ENCODE measurements around the gene CPAMD8. TPM values are rescaled to one million over a fixed set of nuclear protein-coding genes. Genes with fewer than 3 reads are reported as not detected.

CPAMD8 gene
- total and polyA plus RNA-seq, 10 of the 15 experiments (the other 5 are each of a cell fraction or from before 2014, with no cell fraction given): 0.12 to 0.97 (median 0.25) TPM; not detected in 3

GRCh38 chr19:17075035-17075863 is 48.6 kb upstream of the CPAMD8 start, which contains the start of the genes HAUS8 and MYO9B (continued):
- TF ChIP-seq HDAC2 (IDR thresholded peaks at IDR 0.05): no peak
- peak; percentile 99 for TF ChIP-seq BHLHE40 (IDR thresholded peaks at IDR 0.05; ENCODE audit: borderline replicate concordance in 1 of 2, low read depth in 2 of 2, low read length in 1 of 2)
- no peak for TF ChIP-seq TARDBP (IDR thresholded peaks at IDR 0.05; ENCODE audit: borderline replicate concordance)
- peak; percentile 97 for TF ChIP-seq BCLAF1 (IDR thresholded peaks at IDR 0.05)
- TF ChIP-seq SIN3A (IDR thresholded peaks at IDR 0.05; ENCODE audit: low read depth, low read length): peak; percentile 98
- 0 out of 2 replicates have a peak, but pooled peaks have one; percentile 71 for TF ChIP-seq TBL1XR1 (IDR thresholded peaks at IDR 0.05; ENCODE audit: low read depth, low read length)
- peak; percentile 85 for TF ChIP-seq POLR2A (IDR thresholded peaks at IDR 0.05; ENCODE audit: low read depth, low read length)
- TF ChIP-seq E4F1 (IDR thresholded peaks at IDR 0.05; ENCODE audit: borderline replicate concordance, partially characterized antibody): peak; percentile 90
- no peak for TF ChIP-seq CTCF (IDR thresholded peaks at IDR 0.05 in 2 of 3, conservative IDR thresholded peaks at IDR 0.05 in 1 of 3; ENCODE audit: control insufficient read depth in 2 of 3, extremely low read depth in 1 of 3, insufficient read depth in 1 of 3, low read depth in 3 of 3, low read length in 3 of 3)
- no peak for TF ChIP-seq WRNIP1 (IDR thresholded peaks at IDR 0.05; ENCODE audit: borderline replicate concordance, low read depth, low read length)
- TF ChIP-seq POLR2AphosphoS2 (IDR thresholded peaks at IDR 0.05; ENCODE audit: low read depth, low read length): peak; percentile 76; the same call in 1 of the 2 replicates
- TF ChIP-seq NFIC (IDR thresholded peaks at IDR 0.05; ENCODE audit: low read depth, low read length): no peak
- TF ChIP-seq MEF2A (IDR thresholded peaks at IDR 0.05; ENCODE audit: insufficient read depth, low read depth, low read length): 0 out of 2 replicates have a peak, but pooled peaks have one; percentile 39
- TF ChIP-seq SMAD5 (IDR thresholded peaks at IDR 0.05; ENCODE audit: low read depth): no peak
- no peak for TF ChIP-seq EZH2 (IDR thresholded peaks at IDR 0.05; ENCODE audit: borderline replicate concordance, control insufficient read depth, low read depth, low read length)
- no peak for TF ChIP-seq CUX1 (IDR thresholded peaks at IDR 0.05; ENCODE audit: insufficient replicate concordance, low read depth, low read length)

All from GM12878 (cell line).